Mononuclear cell (primary cell): ENCODE results near the gene BCO1. TPM values are rescaled to one million over a fixed set of nuclear protein-coding genes. Genes with fewer than 3 reads are reported as not detected.

Experiments
- H3K27me3 ChIP-seq: 2 replicates; pipeline ENCODE4 v1.6.0; 2011; ENCODE audit warnings: low read length, control low read depth; ENCODE audit not compliant: insufficient read depth
- H3K4me1 ChIP-seq: 2 replicates; pipeline ENCODE4 v1.5.1; 2011; ENCODE audit warnings: mild to moderate bottlenecking, low read length, control low read depth; ENCODE audit not compliant: insufficient read depth
- H3K4me3 ChIP-seq: 2 replicates; pipeline ENCODE4 v1.5.1; 2011; ENCODE audit warnings: mild to moderate bottlenecking, low read length, moderate library complexity
- H3K9me3 ChIP-seq: 2 replicates; pipeline ENCODE4 v1.5.1; 2011; ENCODE audit warnings: low read depth, mild to moderate bottlenecking, control low read depth, low read length
- total RNA-seq: library from RNA; depleted of rRNA; stranded (reverse); fragments of >200 nt; gene quantifications from one replicate; pipeline ENCODE4 v1.2.3, GENCODE V29; 2012

BCO1 gene
- total RNA-seq, 1 donor = not detected

- Histone ChIP-seq H3K27me3 (no peaks in the 10 kb centered on the region), H3K4me3 (peak within 1 kb of the TSS; percentile 97), H3K9me3 (no peaks in the 10 kb centered on the region), H3K4me1 (peaks cover 26% of the 10 kb centered on the region)
These were observed 76.2 kb downstream of the BCO1 start, which contains the start of gene GAN for GRCh38 chr16:81314603-81315270. Gene GAN (plus strand): TSS chr16:81314962. CDS start chr16:81315114, 152 bp downstream.

GRCh38 chr16:81315271-81316175, 77.0 kb downstream of the BCO1 start:
- Histone ChIP-seq H3K27me3 (no peaks in the 10 kb centered on the region), H3K4me1 (peaks cover 26% of the 10 kb centered on the region), H3K9me3 (no peaks in the 10 kb centered on the region), H3K4me3 (peak overlapping the region; percentile 97)

- Histone ChIP-seq H3K9me3 (no peaks in the 10 kb centered on the region), H3K4me3 (peak overlapping the region; percentile 97), H3K4me1 (peaks cover 26% of the 10 kb centered on the region), H3K27me3 (no peaks in the 10 kb centered on the region)
These were observed 77.6 kb downstream of the BCO1 start for GRCh38 chr16:81316176-81316496.

- Histone ChIP-seq H3K27me3 (no peaks in the 10 kb centered on the region), H3K4me1 (peaks cover 16% of the 10 kb centered on the region), H3K4me3 (no peak overlapping the region), H3K9me3 (no peaks in the 10 kb centered on the region)
These were observed 80.2 kb downstream of the BCO1 start for GRCh38 chr16:81318711-81319110.

GRCh38 chr16:81319221-81319912, 80.9 kb downstream of the BCO1 start:
- peaks cover 9% of the 10 kb centered on the region for H3K4me1 ChIP-seq
- H3K4me3 ChIP-seq = no peak overlapping the region
- H3K27me3 ChIP-seq = no peaks in the 10 kb centered on the region
- H3K9me3 ChIP-seq = no peaks in the 10 kb centered on the region

- Histone ChIP-seq H3K4me1 (peaks cover 2% of the 10 kb centered on the region), H3K27me3 (no peaks in the 10 kb centered on the region), H3K9me3 (no peaks in the 10 kb centered on the region), H3K4me3 (no peak overlapping the region)
These were observed 82.5 kb downstream of the BCO1 start for GRCh38 chr16:81321039-81321438.

GRCh38 chr16:81321536-81321935, 83.0 kb downstream of the BCO1 start:
- Histone ChIP-seq H3K27me3 (no peaks in the 10 kb centered on the region), H3K9me3 (no peaks in the 10 kb centered on the region), H3K4me3 (no peak overlapping the region), H3K4me1 (no peaks in the 10 kb centered on the region)

GRCh38 chr16:81324808-81325207, 86.3 kb downstream of the BCO1 start:
- no peaks in the 10 kb centered on the region for H3K4me1 ChIP-seq
- no peak overlapping the region for H3K4me3 ChIP-seq
- no peaks in the 10 kb centered on the region for H3K9me3 ChIP-seq
- no peaks in the 10 kb centered on the region for H3K27me3 ChIP-seq

GRCh38 chr16:81327011-81327410, 88.5 kb downstream of the BCO1 start:
- Histone ChIP-seq H3K9me3 (no peaks in the 10 kb centered on the region), H3K4me1 (no peaks in the 10 kb centered on the region), H3K27me3 (no peaks in the 10 kb centered on the region), H3K4me3 (no peak overlapping the region)

GRCh38 chr16:81327447-81328196, 89.1 kb downstream of the BCO1 start:
- H3K9me3 ChIP-seq = no peaks in the 10 kb centered on the region
- no peaks in the 10 kb centered on the region for H3K4me1 ChIP-seq
- H3K4me3 ChIP-seq = no peak overlapping the region
- no peaks in the 10 kb centered on the region for H3K27me3 ChIP-seq

- no peaks in the 10 kb centered on the region for H3K9me3 ChIP-seq
- no peaks in the 10 kb centered on the region for H3K4me1 ChIP-seq
- no peaks in the 10 kb centered on the region for H3K27me3 ChIP-seq
- no peak overlapping the region for H3K4me3 ChIP-seq
These were observed 91.5 kb downstream of the BCO1 start for GRCh38 chr16:81329947-81330346.

GRCh38 chr16:81333356-81333755, 94.9 kb downstream of the BCO1 start:
- H3K4me3 ChIP-seq = no peak overlapping the region
- no peaks in the 10 kb centered on the region for H3K27me3 ChIP-seq
- H3K4me1 ChIP-seq = no peaks in the 10 kb centered on the region
- no peaks in the 10 kb centered on the region for H3K9me3 ChIP-seq

- Histone ChIP-seq H3K27me3 (no peaks in the 10 kb centered on the region), H3K4me1 (no peaks in the 10 kb centered on the region), H3K4me3 (no peak overlapping the region), H3K9me3 (no peaks in the 10 kb centered on the region)
These were observed 97.2 kb downstream of the BCO1 start for GRCh38 chr16:81335669-81336068.

- Histone ChIP-seq H3K4me1 (no peaks in the 10 kb centered on the region), H3K4me3 (no peak overlapping the region), H3K27me3 (no peaks in the 10 kb centered on the region), H3K9me3 (no peaks in the 10 kb centered on the region)
These were observed 98.6 kb downstream of the BCO1 start for GRCh38 chr16:81337097-81337496.
